Measurements from ENCODE around the gene UVSSA.
"Not testable (repeated sequence)": the region's sequence is repeated elsewhere in the genome, so short reads cannot be mapped to it uniquely, and the experiment has no call there.

The UVSSA gene

DNA sequence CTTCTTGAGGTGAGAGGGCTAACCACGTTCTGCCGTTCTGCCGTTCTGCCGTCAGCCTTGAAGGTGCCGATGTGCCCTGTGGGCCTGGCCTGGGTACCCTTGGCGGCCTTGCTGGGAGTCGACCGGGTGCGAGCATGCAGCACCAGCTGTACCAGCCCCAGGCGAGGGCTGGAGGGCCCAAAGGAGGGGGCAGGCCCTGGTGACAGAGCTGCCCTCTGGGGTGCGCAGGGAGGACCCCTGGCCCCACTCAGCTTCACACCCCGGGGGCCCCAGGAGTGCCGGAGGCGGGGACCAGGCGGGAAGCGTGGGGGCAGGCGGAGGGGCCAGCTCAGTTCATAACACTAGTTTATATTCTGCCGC, 22.1 kb downstream of the UVSSA start:
- H3K9me3 ChIP-seq (ENCODE audit: insufficient read depth, low read length): no peaks in the 10 kb centered on the region
- no peak overlapping the region for H3K4me3 ChIP-seq (ENCODE audit: low read length)
- no peak overlapping the region for H3K27ac ChIP-seq (ENCODE audit: low read length)

DNA sequence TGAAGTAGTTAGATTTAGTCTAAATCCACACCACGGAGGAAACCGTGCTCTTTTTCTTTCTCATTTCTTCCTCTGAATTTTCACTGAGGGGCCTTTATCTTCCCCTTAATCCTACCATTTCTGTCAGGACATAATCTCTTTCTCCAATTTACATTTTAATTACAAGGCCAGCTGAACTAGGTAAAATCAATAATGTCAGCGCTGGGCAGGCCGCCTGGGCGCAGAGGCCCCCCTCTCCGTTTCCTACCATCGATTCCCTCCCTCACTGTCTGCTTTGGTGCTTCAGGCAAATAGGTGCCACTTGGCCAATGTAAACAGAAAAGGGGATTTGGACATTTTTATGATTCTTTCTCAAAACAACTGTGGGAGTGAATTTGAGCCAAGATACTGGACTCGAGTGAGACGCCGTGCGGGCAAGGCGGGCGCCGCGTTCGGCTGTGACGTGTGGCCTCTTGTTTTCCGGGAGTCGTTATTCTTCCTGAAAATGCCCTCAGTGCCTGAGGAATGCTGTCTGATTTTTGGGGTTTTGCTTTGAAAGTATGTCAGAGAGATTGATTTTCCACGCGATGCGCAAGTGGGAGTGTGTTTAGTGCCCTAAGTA, 22.6 kb downstream of the UVSSA start:
- TF ChIP-seq EZH2phosphoT487 (IDR thresholded peaks at IDR 0.05; ENCODE audit: low read depth): no peak
- TF ChIP-seq, protein P1, sequence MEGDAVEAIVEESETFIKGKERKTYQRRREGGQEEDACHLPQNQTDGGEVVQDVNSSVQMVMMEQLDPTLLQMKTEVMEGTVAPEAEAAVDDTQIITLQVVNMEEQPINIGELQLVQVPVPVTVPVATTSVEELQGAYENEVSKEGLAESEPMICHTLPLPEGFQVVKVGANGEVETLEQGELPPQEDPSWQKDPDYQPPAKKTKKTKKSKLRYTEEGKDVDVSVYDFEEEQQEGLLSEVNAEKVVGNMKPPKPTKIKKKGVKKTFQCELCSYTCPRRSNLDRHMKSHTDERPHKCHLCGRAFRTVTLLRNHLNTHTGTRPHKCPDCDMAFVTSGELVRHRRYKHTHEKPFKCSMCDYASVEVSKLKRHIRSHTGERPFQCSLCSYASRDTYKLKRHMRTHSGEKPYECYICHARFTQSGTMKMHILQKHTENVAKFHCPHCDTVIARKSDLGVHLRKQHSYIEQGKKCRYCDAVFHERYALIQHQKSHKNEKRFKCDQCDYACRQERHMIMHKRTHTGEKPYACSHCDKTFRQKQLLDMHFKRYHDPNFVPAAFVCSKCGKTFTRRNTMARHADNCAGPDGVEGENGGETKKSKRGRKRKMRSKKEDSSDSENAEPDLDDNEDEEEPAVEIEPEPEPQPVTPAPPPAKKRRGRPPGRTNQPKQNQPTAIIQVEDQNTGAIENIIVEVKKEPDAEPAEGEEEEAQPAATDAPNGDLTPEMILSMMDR (IDR thresholded peaks at IDR 0.05; ENCODE audit: low read depth, low read length): no peak
- Histone ChIP-seq H4K20me1 (ENCODE audit: insufficient read depth, low read length) (no peaks in the 10 kb centered on the region), H3K9ac (ENCODE audit: low read length) (no peak overlapping the region), H3K79me2 (ENCODE audit: low read length) (no peaks in the 10 kb centered on the region), H3K9me3 (ENCODE audit: insufficient read depth, low read length) (no peaks in the 10 kb centered on the region), H2AFZ (ENCODE audit: low read depth, low read length) (no peak overlapping the region), H3K4me2 (ENCODE audit: low read length) (no peak overlapping the region), H3K4me3 (ENCODE audit: low read length) (no peak overlapping the region), H3K27ac (ENCODE audit: low read length) (no peak overlapping the region), H3K27me3 (ENCODE audit: low read depth, low read length) (no peaks in the 10 kb centered on the region), H3K4me1 (ENCODE audit: low read length) (no peaks in the 10 kb centered on the region), H3K36me3 (replicated peaks; ENCODE audit: low read depth, low read length) (peaks cover 9% of the 10 kb centered on the region)

More for the DNA sequence above, 22.1 kb downstream of the UVSSA start:
- Histone ChIP-seq H2AFZ (ENCODE audit: low read depth, low read length) (no peak overlapping the region), H3K4me2 (ENCODE audit: low read length) (no peak overlapping the region), H3K79me2 (ENCODE audit: low read length) (no peaks in the 10 kb centered on the region), H3K36me3 (replicated peaks; ENCODE audit: low read depth, low read length) (peaks cover 9% of the 10 kb centered on the region), H3K27me3 (ENCODE audit: low read depth, low read length) (no peaks in the 10 kb centered on the region), H3K4me1 (ENCODE audit: low read length) (no peaks in the 10 kb centered on the region), H3K9ac (ENCODE audit: low read length) (no peak overlapping the region), H4K20me1 (ENCODE audit: insufficient read depth, low read length) (no peaks in the 10 kb centered on the region)
- TF ChIP-seq EZH2phosphoT487 (IDR thresholded peaks at IDR 0.05; ENCODE audit: low read depth): no peak
- TF ChIP-seq, protein P1 (IDR thresholded peaks at IDR 0.05; ENCODE audit: low read depth, low read length): no peak

DNA sequence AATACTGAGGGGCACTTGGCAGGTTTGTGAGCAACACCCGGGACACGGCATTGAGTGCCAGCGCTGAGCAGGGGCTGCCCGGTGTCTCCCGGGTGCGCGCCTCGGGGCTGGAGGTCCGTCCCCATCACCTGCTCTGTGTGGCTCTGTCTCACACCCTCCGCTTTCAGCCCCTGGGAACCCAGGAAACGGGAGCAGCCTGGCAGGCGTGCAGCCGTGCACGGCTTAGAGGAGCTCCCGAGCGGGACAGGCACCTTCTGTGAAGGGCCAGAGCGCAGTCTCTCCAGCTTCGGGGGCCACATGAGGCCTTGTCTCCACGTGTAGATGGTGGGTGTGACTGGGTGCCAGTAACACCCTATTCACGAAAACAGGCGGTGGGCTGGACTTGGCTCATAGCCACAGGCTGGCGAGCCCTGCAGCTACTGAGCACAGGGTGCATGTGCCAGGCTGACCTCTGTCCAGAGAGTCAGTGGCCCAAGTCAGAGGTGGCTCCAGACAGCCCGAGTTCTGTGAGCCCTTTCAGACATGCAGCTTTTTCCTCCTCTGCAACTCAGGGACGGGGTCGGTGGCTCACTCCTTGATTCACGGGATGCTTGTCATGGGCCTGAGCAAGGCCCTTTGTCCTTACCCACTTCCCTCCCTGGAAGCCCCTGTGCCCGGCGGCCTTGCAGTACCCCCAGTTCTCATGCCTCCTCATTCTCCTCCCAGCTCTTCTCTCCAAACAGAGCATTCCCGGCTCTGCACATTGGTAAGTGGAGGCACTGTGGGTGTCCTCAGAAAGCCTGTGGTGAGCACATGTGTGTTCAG, 23.5 kb downstream of the UVSSA start:
- no peaks in the 10 kb centered on the region for H4K20me1 ChIP-seq (ENCODE audit: insufficient read depth, low read length)
- no peak overlapping the region for H3K4me3 ChIP-seq (ENCODE audit: low read length)
- no peaks in the 10 kb centered on the region for H3K79me2 ChIP-seq (ENCODE audit: low read length)
- no peak overlapping the region for H3K9ac ChIP-seq (ENCODE audit: low read length)
- H3K4me1 ChIP-seq (ENCODE audit: low read length): no peaks in the 10 kb centered on the region
- no peak overlapping the region for H3K27ac ChIP-seq (ENCODE audit: low read length)
- no peak overlapping the region for H2AFZ ChIP-seq (ENCODE audit: low read depth, low read length)
- no peaks in the 10 kb centered on the region for H3K27me3 ChIP-seq (ENCODE audit: low read depth, low read length)
- peaks cover 9% of the 10 kb centered on the region for H3K36me3 ChIP-seq (replicated peaks; ENCODE audit: low read depth, low read length)
- H3K9me3 ChIP-seq (ENCODE audit: insufficient read depth, low read length): no peaks in the 10 kb centered on the region
- H3K4me2 ChIP-seq (ENCODE audit: low read length): no peak overlapping the region
- TF ChIP-seq, protein P1 (IDR thresholded peaks at IDR 0.05; ENCODE audit: low read depth, low read length): no peak

DNA sequence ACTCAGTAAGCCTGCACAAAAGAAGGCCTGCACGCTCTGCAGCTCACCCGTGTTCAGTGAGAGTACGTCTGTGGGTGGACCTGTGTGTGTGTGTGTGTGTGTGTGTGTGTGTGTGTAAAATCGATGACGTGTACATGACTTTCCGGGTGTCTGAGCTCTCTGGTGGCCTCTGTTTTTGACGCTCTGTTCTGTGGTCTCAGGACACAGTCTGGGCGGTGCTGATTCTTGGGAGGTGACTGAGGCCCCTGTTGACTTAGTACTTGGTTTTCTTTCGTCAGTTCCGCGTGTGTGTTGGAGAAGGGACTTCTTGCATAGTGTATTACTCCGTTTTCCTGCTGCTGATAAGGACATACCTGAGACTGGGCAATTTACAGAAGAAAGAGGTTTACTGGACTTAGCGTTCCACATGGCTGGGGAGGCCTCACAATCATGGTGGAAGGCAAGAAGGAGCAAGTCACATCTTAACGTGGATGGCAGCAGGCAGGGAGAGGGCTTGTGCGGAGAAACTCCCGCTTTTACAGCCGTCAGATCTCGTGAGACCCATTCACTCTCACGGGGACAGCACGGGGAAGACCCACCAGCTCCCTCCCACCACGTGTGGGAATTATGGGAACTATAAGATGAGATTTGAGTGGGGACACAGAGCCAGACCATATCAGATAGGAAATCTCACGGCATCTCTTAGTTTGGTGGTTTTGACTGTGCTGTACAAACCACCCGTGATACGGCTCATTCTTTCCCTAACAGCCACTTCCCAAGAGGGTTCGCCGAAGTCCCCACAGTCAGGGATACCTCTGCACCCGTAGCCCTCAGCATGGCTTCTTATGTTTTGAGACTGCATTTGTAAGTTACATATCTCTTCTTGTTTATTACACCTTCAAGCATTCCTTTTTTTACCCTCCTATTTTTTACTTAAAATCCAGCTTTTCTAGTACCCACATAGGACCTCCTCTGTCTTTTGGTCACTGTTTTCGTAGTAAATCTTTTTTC, 24.5 kb downstream of the UVSSA start:
- H3K9me3 ChIP-seq (ENCODE audit: insufficient read depth, low read length): no peaks in the 10 kb centered on the region
- H2AFZ ChIP-seq (ENCODE audit: low read depth, low read length): no peak overlapping the region
- no peak overlapping the region for H3K27ac ChIP-seq (ENCODE audit: low read length)
- no peaks in the 10 kb centered on the region for H3K4me1 ChIP-seq (ENCODE audit: low read length)
- H3K79me2 ChIP-seq (ENCODE audit: low read length): no peaks in the 10 kb centered on the region
- H3K4me2 ChIP-seq (ENCODE audit: low read length): no peak overlapping the region
- H3K36me3 ChIP-seq (replicated peaks; ENCODE audit: low read depth, low read length): peaks cover 9% of the 10 kb centered on the region
- no peaks in the 10 kb centered on the region for H4K20me1 ChIP-seq (ENCODE audit: insufficient read depth, low read length)
- no peak overlapping the region for H3K4me3 ChIP-seq (ENCODE audit: low read length)
- H3K27me3 ChIP-seq (ENCODE audit: low read depth, low read length): no peaks in the 10 kb centered on the region
- H3K9ac ChIP-seq (ENCODE audit: low read length): no peak overlapping the region
- TF ChIP-seq, protein P1 (IDR thresholded peaks at IDR 0.05; ENCODE audit: low read depth, low read length): no peak
- no peak for TF ChIP-seq EZH2phosphoT487 (IDR thresholded peaks at IDR 0.05; ENCODE audit: low read depth)

DNA sequence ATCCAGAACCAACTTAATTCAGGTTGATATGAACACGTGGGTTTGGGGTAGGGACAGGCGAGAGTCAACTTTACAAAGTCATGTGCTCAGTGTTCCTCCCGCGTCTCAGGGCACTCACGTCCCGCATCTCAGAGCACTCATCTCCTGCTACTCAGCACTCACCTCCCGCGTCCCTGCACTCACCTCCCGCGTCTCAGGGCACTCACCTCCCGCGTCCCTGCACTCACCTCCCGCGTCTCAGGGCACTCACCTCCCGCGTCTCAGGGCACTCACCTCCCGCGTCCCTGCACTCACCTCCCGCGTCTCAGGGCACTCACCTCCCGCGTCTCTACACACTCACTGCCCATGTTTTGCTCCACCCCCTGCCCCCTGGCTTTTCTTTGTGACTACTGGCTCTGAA, 25.6 kb downstream of the UVSSA start:
- not testable (repeated sequence) for H2AFZ ChIP-seq (ENCODE audit: low read depth, low read length); H3K4me1 ChIP-seq (ENCODE audit: low read length); H4K20me1 ChIP-seq (ENCODE audit: insufficient read depth, low read length); H3K4me2 ChIP-seq (ENCODE audit: low read length); H3K27ac ChIP-seq (ENCODE audit: low read length); H3K27me3 ChIP-seq (ENCODE audit: low read depth, low read length); H3K9ac ChIP-seq (ENCODE audit: low read length); H3K36me3 ChIP-seq (replicated peaks; ENCODE audit: low read depth, low read length); H3K9me3 ChIP-seq (ENCODE audit: insufficient read depth, low read length); H3K79me2 ChIP-seq (ENCODE audit: low read length); H3K4me3 ChIP-seq (ENCODE audit: low read length)
